H9 (cell line): Measurements from ENCODE around the gene MAP3K12. TPM values are rescaled to one million over a fixed set of nuclear protein-coding genes. Genes with fewer than 3 reads are reported as not detected.
"Not testable (repeated sequence)": the region's sequence is repeated elsewhere in the genome, so short reads cannot be mapped to it uniquely, and the experiment has no call there.

Source experiments
- DNase-seq: peaks from one replicate; pipeline ENCODE4 v3.0.0-alpha.2; 2017
- H2AFZ ChIP-seq: one replicate; pipeline ENCODE4 v1.6.1; 2013; ENCODE audit warnings: mild to moderate bottlenecking, low read length, control low read depth, moderate library complexity
- H2AK5ac ChIP-seq: 2 replicates; pipeline ENCODE4 v1.6.1; 2013; ENCODE audit warnings: low read length, control low read depth, mixed read lengths; ENCODE audit not compliant: insufficient read length
- H2BK120ac ChIP-seq: one replicate; pipeline ENCODE4 v1.6.1; 2013; ENCODE audit warnings: low read depth, mild to moderate bottlenecking, low read length, control low read depth, inconsistent platforms; ENCODE audit not compliant: poor library complexity, severe bottlenecking
- H2BK12ac ChIP-seq: 2 replicates; pipeline ENCODE4 v1.6.1; 2013; ENCODE audit warnings: low read length, control low read depth, mixed read lengths, low read depth; ENCODE audit not compliant: insufficient read length
- H2BK15ac ChIP-seq: 2 replicates; pipeline ENCODE4 v1.6.1; 2013; ENCODE audit warnings: low read depth, low read length, control low read depth
- H2BK20ac ChIP-seq: one replicate; pipeline ENCODE4 v1.6.1; 2013; ENCODE audit warnings: low read depth, mild to moderate bottlenecking, low read length, control low read depth, inconsistent platforms; ENCODE audit not compliant: poor library complexity, severe bottlenecking
- H2BK5ac ChIP-seq: 2 replicates; pipeline ENCODE4 v1.6.1; 2013; ENCODE audit warnings: low read length, control low read depth, mixed read lengths; ENCODE audit not compliant: insufficient read length
- H3K14ac ChIP-seq: 2 replicates; pipeline ENCODE4 v1.6.1; 2013; ENCODE audit warnings: low read length, control low read depth; ENCODE audit not compliant: insufficient read depth
- H3K18ac ChIP-seq: 2 replicates; pipeline ENCODE4 v1.6.1; 2013; ENCODE audit warnings: low read depth, mild to moderate bottlenecking, mixed read lengths, low read length, control low read depth; ENCODE audit not compliant: insufficient read length
- H3K23ac ChIP-seq: 2 replicates; pipeline ENCODE4 v1.6.1; 2013; ENCODE audit warnings: low read length, control low read depth, mixed read lengths, low read depth; ENCODE audit not compliant: insufficient read length
- H3K23me2 ChIP-seq: 2 replicates; pipeline ENCODE4 v1.6.1; 2013; ENCODE audit warnings: low read depth, mild to moderate bottlenecking, mixed read lengths, low read length, control low read depth; ENCODE audit not compliant: insufficient read length, poor library complexity, severe bottlenecking
- H3K27ac ChIP-seq: 2 replicates; pipeline ENCODE4 v1.5.1; 2013; ENCODE audit warnings: low read length, control low read depth, mixed read lengths, low read depth; ENCODE audit not compliant: insufficient read length
- H3K27me3 ChIP-seq: 2 replicates; pipeline ENCODE4 v1.6.1; 2013; ENCODE audit warnings: low read length, control low read depth, inconsistent platforms; ENCODE audit not compliant: insufficient read depth
- H3K4ac ChIP-seq: 2 replicates; pipeline ENCODE4 v1.6.1; 2013; ENCODE audit warnings: low read depth, mild to moderate bottlenecking, control low read depth, inconsistent platforms, low read length, moderate library complexity
- H3K4me1 ChIP-seq: 2 replicates; pipeline ENCODE4 v1.6.1; 2013; ENCODE audit warnings: low read length, control low read depth, inconsistent platforms; ENCODE audit not compliant: insufficient read depth
- H3K4me2 ChIP-seq: 2 replicates; pipeline ENCODE4 v1.6.1; 2013; ENCODE audit warnings: low read length, control low read depth, mixed read lengths; ENCODE audit not compliant: insufficient read length, insufficient read depth
- H3K56ac ChIP-seq: 2 replicates; pipeline ENCODE4 v1.6.1; 2013; ENCODE audit warnings: low read depth, mild to moderate bottlenecking, mixed read lengths, low read length, control low read depth; ENCODE audit not compliant: insufficient read length
- H3K79me1 ChIP-seq: 2 replicates; pipeline ENCODE4 v1.6.1; 2013; ENCODE audit warnings: low read depth, mild to moderate bottlenecking, moderate library complexity, low read length, control low read depth, inconsistent platforms; ENCODE audit not compliant: insufficient read depth, poor library complexity, severe bottlenecking
- H3K79me2 ChIP-seq: 2 replicates; pipeline ENCODE4 v1.6.1; 2013; ENCODE audit warnings: low read length, control low read depth, inconsistent platforms; ENCODE audit not compliant: insufficient read depth
- H3K9ac ChIP-seq: 2 replicates; pipeline ENCODE4 v1.6.1; 2013; ENCODE audit warnings: low read length, control low read depth, mixed read lengths; ENCODE audit not compliant: insufficient read length; ENCODE audit errors: extremely low read depth
- H3K9me3 ChIP-seq: one replicate; pipeline ENCODE4 v1.6.1; 2013; ENCODE audit warnings: low read depth, low read length, inconsistent platforms; ENCODE audit not compliant: control insufficient read depth
- H3T11ph ChIP-seq: one replicate; pipeline ENCODE4 v1.6.1; 2013; ENCODE audit warnings: mild to moderate bottlenecking, low read length, control low read depth, inconsistent platforms
- H4K20me1 ChIP-seq: one replicate; pipeline ENCODE4 v1.6.1; 2013; ENCODE audit not compliant: control insufficient read depth, insufficient read length, insufficient read depth
- H4K5ac ChIP-seq: 2 replicates; pipeline ENCODE4 v1.6.1; 2013; ENCODE audit warnings: low read depth, mild to moderate bottlenecking, mixed read lengths, low read length, control low read depth; ENCODE audit not compliant: insufficient read length
- H4K8ac ChIP-seq: replicated peaks from 2 replicates; pipeline ENCODE4 v1.6.1; 2013; ENCODE audit warnings: low read length, control low read depth, mixed read lengths, low read depth; ENCODE audit not compliant: insufficient read length
- H4K91ac ChIP-seq: 2 replicates; pipeline ENCODE4 v1.6.1; 2013; ENCODE audit warnings: low read depth, mild to moderate bottlenecking, moderate library complexity, mixed read lengths, low read length, control low read depth; ENCODE audit not compliant: insufficient read length
- H3K27ac Mint-ChIP-seq, 3 experiments: 2 replicates in 2 of 3; 3 replicates in 1 of 3; pipeline ENCODE4 v1.8.0; 2020 to 2021; ENCODE audit warnings: mixed read lengths in 3 of 3, mild to moderate bottlenecking in 1 of 3, moderate library complexity in 1 of 3
- H3K27me3 Mint-ChIP-seq: 2 replicates; pipeline ENCODE4 v1.8.0; 2021; ENCODE audit warnings: low read depth, mild to moderate bottlenecking, moderate library complexity, mixed read lengths
- H3K36me3 Mint-ChIP-seq, 3 experiments: 2 replicates in 2 of 3; 3 replicates in 1 of 3; pipeline ENCODE4 v1.8.0; 2020 to 2021; ENCODE audit warnings: low read depth in 3 of 3, mixed read lengths in 3 of 3; ENCODE audit not compliant: insufficient read depth in 1 of 3
- H3K4me1 Mint-ChIP-seq, 2 experiments: 2 replicates each; pipeline ENCODE4 v1.8.0; 2020; ENCODE audit warnings: mixed read lengths in 2 of 2
- H3K4me3 Mint-ChIP-seq, 2 experiments: 2 replicates in 1 of 2; 3 replicates in 1 of 2; pipeline ENCODE4 v1.8.0; 2020 to 2021; ENCODE audit warnings: mild to moderate bottlenecking in 2 of 2, mixed read lengths in 2 of 2, moderate library complexity in 1 of 2
- H3K9me3 Mint-ChIP-seq, 2 experiments: 2 replicates in 1 of 2; 3 replicates in 1 of 2; pipeline ENCODE4 v1.8.0; 2020; ENCODE audit warnings: mild to moderate bottlenecking in 2 of 2, mixed read lengths in 2 of 2, moderate library complexity in 1 of 2
- WGBS: extraction: QIAGEN DNeasy Blood & Tissue Kit; methylation state at CpG from one replicate; pipeline ENCODE4 v1.1.7; 2013; ENCODE audit warnings: missing lambda C conversion rate, low lambda C conversion rate, mixed read lengths; ENCODE audit not compliant: insufficient read length; ENCODE audit errors: extremely low coverage; 5-methylcytosine and 5-hydroxymethylcytosine counted together
- total RNA-seq: library from RNA; stranded (reverse); gene quantifications from 2 replicates; pipeline ENCODE4 v1.2.1, GENCODE V29; 2021

The MAP3K12 gene
- total RNA-seq, 1 experiment from 2014 or later, result 22.3 TPM

DNA sequence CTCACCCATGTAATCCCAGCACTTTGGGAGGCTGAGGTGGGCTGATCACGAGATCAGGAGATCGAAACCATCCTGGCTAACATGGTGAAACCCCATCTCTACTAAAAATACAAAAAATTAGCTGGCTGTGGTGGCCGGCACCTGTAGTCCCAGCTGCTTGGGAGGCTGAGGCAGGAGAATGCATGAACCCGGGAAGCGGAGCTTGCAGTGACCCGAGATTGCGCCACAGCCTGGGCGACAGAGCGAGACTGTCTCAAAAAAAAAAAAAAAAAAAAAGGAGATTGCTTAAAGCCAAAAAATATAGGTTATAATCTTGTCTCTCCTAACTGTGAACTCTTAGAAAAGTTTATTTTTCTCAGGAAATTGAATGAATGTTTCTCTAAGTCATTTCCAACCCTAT lies 63.9 kb downstream of the MAP3K12 start:
- not testable (repeated sequence) for H4K91ac ChIP-seq, H2BK15ac ChIP-seq, H2BK120ac ChIP-seq, H2AK5ac ChIP-seq, H4K8ac ChIP-seq, H3K4me1 Mint-ChIP-seq, H2BK20ac ChIP-seq, H3K4ac ChIP-seq, H3K9ac ChIP-seq, H3K23me2 ChIP-seq, H3K79me1 ChIP-seq, H3K27ac Mint-ChIP-seq, DNase-seq, H3K4me2 ChIP-seq, H3K27me3 Mint-ChIP-seq, H2BK5ac ChIP-seq, H3K27ac ChIP-seq, H3K4me3 Mint-ChIP-seq, H2AFZ ChIP-seq, H3K9me3 Mint-ChIP-seq, H3K14ac ChIP-seq, H3K9me3 ChIP-seq, H3K56ac ChIP-seq, H3K18ac ChIP-seq, H3K79me2 ChIP-seq, H3T11ph ChIP-seq, H2BK12ac ChIP-seq, H4K20me1 ChIP-seq, H4K5ac ChIP-seq, H3K36me3 Mint-ChIP-seq, H3K23ac ChIP-seq, H3K4me1 ChIP-seq, H3K27me3 ChIP-seq
- whole genome bisulfite sequencing, result no CpG with 5 or more reads among the region's 9 CpGs
